ENCODE measurements around the gene CARTPT. TPM values are rescaled to one million over a fixed set of nuclear protein-coding genes. Genes with fewer than 3 reads are reported as not detected.

The CARTPT gene
- total RNA-seq, 4 donors from 2014 or later, result not detected

DNA sequence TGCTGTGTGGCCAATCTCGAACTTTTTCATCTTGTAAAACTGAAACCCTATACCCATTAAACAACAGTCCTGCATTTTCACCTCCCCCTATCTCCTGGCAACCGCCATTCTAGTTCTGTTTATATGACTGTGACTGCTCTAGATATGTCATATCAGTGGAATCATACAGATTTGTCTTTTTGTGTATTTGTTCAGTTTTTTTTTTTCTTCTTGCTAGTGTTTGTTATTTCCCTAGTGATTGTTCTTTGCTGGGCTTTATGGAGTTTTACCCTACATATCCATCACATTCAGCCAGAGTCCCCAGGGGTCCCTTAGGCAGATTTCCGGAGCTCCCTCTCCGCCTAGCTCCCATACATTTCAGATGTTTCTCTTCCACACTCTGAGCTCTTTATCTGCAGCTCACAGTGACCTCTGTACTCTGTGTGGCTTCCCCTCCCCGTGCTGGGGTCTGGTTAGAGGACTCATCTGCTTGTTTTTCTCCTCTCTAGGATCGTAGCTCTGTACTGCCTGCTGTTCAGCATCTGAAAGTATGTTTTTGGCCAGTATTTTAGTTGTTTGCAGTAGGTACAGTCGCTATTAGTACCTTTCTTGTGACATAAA lies 25.1 kb upstream of the CARTPT start:
- DNase-seq (ENCODE audit: low spot score), result no peak
- TF ChIP-seq, protein P1, sequence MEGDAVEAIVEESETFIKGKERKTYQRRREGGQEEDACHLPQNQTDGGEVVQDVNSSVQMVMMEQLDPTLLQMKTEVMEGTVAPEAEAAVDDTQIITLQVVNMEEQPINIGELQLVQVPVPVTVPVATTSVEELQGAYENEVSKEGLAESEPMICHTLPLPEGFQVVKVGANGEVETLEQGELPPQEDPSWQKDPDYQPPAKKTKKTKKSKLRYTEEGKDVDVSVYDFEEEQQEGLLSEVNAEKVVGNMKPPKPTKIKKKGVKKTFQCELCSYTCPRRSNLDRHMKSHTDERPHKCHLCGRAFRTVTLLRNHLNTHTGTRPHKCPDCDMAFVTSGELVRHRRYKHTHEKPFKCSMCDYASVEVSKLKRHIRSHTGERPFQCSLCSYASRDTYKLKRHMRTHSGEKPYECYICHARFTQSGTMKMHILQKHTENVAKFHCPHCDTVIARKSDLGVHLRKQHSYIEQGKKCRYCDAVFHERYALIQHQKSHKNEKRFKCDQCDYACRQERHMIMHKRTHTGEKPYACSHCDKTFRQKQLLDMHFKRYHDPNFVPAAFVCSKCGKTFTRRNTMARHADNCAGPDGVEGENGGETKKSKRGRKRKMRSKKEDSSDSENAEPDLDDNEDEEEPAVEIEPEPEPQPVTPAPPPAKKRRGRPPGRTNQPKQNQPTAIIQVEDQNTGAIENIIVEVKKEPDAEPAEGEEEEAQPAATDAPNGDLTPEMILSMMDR (IDR thresholded peaks at IDR 0.05), result no peak
- ATAC-seq (ENCODE audit: low FRiP score), result no peak

DNA sequence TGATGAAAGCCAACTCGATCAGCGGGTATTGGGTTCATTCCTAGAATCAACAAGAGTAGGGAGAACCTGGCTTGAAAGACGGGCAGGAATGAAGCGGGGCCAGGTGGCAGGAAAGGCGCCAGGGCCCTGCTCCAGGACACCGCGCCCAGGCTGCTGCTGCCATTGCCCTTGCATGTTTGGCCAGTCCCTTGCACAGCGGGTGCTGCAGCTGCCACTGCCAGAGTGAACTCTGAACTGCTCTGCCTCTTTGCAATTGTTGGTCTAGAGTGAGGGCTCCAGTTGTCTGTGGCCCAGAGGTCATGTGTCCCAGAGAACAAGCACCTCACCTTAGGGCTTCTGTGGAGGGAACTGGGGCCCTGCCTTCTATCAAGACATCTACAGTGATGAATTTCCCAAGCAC lies 24.0 kb upstream of the CARTPT start:
- TF ChIP-seq, protein P1 (IDR thresholded peaks at IDR 0.05), result no peak
- ATAC-seq (ENCODE audit: low FRiP score) (no peak), DNase-seq (ENCODE audit: low spot score) (no peak)

DNA sequence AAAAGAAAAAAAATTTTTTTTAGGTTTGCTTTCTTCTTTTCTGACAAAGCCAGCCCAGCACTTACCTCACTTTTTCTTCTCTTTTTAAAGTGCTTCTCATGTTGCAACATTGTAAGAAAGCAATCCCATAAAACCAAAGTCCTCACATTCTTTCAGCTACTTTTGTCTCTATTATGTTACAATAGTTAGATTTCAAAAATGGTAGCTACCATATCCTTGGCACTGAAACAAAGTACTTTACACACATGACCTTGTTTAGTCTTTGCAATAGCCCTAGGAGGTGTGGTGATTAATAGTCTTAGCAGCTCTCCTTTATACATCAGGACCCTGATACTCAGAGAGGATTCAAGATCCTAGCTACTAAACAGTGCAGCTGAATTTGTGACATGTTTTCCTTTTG lies 23.5 kb upstream of the CARTPT start:
- ATAC-seq (ENCODE audit: low FRiP score) (no peak), DNase-seq (ENCODE audit: low spot score) (no peak)
- TF ChIP-seq, protein P1 (IDR thresholded peaks at IDR 0.05), result no peak

DNA sequence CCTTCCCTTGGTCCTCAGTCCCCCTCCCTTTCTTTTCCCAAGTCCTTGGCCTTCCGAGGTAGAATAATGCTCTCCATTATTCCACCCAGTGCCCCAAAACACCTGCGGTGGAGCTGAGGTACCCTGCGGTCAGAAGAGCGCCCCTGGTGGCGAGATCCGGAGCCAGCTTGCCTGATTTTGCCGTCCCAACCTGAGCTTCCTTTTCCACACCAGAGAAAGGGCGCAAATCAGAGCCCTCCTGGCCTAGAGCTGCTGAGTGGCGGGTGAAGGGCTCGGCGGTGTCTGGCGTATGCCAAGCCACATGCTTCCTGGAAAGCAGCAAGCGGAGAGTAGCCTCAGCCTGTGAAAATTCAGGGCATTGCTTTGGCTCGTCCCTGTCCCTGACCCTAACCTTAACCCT lies 21.1 kb upstream of the CARTPT start:
- no peak for ATAC-seq (ENCODE audit: low FRiP score)
- DNase-seq (ENCODE audit: low spot score), result no peak
- TF ChIP-seq, protein P1 (IDR thresholded peaks at IDR 0.05), result no peak

DNA sequence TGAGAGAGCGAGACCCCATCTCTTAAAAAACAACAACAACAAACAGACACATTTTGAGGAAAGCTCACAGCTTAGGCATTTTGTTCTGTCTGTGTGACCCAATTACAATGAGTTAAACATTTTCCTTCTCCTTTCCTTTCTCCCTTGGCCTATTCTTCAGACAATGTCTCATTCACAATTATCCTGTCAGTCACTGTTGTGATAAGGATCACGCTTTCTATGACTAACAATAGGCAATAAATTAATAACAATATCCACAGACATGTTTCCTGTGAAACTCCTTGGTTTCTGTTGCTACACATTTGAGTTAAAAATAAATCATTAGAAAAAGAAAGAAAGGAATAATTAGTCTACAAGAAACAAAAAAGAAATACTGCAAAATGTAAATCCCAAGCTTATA lies 19.8 kb upstream of the CARTPT start:
- ATAC-seq (ENCODE audit: low FRiP score) (no peak), DNase-seq (ENCODE audit: low spot score) (no peak)
- TF ChIP-seq, protein P1 (IDR thresholded peaks at IDR 0.05), result no peak

DNA sequence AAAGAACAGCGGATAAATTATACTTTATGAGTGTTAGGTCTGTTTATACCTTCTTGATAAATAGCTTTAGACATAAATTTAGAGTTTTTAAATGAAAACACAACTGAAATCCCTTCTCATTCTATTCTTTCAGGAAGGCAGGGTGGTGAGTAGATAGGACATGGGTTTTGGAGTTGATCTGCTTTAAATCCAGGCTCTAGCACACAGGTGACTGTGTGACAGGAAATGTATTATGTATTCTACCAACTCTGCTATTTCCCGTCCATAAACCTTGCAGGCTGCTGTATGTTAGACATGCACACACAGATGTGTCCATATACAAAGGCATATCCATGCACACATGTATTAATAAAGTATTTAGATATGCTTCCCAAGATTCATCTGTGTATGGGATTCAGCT lies 19.3 kb upstream of the CARTPT start:
- DNase-seq (ENCODE audit: low spot score) (no peak), ATAC-seq (ENCODE audit: low FRiP score) (no peak)
- TF ChIP-seq, protein P1 (IDR thresholded peaks at IDR 0.05), result no peak

DNA sequence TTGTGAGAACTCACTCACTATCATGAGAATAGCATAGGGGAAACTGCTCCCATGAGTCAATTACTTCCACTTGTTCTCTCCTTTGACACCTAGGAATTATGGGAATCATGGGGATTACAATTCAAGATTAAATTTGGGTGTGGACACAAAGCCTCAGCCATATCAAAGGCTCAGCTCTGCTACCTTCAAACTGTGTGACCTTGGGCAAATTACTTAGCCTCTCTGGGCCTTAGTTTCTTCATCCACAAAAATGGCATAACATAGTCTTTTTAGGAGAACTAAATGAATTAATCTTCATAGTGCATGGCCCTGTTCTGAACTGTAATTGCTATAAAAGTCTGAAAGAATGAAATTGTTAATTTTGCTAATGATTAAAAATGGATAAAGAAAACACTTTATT lies 18.3 kb upstream of the CARTPT start:
- ATAC-seq (ENCODE audit: low FRiP score) (no peak), DNase-seq (ENCODE audit: low spot score) (no peak)
- TF ChIP-seq, protein P1 (IDR thresholded peaks at IDR 0.05), result no peak

Measured in omental fat pad (tissue), 4 donors.